Activated CD4-positive, alpha-beta T cell treated with anti-CD3 and anti-CD28 coated beads, Interleukin-2, Interleukin-4, amounts not matched to agents 100 ng/mL and 50 ng/mL, durations not matched to agents 16 hours and 8 hours (primary cell): ENCODE results near the gene CA5B.
"Not testable (repeated sequence)": the region's sequence is repeated elsewhere in the genome, so short reads cannot be mapped to it uniquely, and the experiment has no call there.

Experiments used
- DNase-seq: peaks from one replicate; pipeline ENCODE4 v3.0.0-alpha.2; 2020; ENCODE audit warnings: low spot score

The CA5B gene

DNA sequence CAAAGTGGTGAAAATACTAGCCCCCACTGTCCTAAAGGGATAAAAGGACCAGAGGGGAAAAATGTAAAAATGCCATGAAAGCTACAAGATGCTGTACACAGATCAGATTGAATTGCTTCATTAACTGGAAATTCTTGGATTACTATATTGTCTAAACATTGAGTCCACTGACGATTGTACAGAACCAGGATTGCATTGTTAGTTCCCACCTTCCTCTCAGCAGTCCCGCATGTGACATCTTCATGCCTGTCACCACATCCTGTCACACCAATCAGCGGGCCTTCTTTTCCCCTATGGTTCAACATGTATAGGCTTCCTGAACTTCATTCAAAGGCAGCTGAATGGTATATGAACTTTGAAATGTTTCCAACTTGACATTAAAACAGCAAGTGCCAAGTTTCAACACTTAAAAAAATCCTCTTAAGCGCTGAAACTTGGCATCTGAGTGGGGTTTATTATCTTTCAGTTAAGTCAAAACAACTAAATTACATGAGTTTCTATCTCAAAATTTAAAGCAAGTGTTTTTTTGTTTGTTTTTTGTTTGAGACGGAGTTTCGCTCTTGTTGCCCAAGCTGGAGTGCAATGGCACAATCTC is 76.8 kb downstream of the CA5B start:
- no peak for DNase-seq

DNA sequence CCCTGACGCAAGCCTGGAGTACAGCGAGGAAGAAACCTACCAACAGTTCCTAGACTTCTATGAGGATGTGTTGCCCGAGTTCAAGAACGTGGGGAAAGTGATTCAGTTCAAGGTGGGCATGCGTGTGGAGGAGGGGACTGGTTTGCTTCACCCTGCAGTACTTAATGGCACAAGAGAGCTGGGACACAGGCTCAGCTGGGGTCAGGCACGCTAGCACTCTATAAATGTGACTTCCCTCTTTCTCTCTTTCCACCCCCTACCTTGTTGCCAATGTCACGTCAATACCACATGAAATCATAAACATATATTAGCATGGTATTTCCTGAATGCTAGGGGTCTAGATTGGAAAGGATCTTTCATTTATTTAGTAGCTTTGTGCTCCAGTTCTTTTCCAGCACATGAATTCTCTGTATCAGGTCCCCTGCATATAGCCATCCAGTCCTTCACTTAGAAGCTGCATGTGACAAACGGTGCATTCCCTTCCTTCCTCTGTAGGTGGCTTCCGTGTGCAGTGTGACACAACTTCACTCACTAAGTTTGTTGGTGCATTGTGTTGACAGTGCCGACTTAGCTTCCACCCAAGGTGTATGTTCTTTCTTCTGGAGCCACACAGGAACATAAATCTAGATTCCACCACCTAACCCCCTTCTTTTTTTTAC is 77.8 kb downstream of the CA5B start:
- DNase-seq: peak; percentile 51

DNA sequence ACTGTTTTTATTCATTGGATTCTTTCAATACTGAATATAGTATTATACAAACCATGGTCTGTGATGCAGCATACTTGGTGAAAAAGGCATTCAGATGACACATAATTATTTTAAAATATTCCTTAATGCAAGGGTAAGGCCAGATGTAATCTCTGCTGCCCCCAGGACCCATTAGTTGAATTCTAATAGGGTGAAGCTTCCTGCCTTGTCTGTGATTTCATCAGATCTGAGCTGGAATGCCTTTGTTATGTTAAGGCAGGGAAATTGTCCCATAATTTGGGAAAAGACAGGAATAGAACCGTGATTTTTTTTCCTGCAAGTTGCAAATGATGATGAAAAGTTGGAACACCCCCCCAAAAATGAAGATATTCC is 78.4 kb downstream of the CA5B start:
- no peak for DNase-seq

DNA sequence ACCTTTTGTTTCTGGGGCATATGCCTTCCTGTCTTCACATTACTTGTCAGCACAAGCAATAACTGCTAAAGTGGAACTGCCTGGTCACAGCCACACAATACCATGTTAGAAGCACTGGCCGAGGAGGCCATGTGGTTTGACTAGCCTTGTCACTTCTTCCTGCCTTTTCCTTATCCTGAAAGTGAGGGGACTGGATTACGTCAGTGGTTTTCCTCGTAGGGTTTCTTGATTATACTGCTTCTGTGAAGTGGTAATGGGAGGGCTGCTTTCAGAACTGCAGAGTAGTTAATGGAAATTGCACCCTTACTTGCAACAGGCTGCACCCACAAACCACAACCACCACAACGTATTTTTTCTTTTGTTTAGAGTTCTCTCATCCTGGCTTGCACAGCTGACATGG is 78.8 kb downstream of the CA5B start:
- peak; percentile 77 for DNase-seq

DNA sequence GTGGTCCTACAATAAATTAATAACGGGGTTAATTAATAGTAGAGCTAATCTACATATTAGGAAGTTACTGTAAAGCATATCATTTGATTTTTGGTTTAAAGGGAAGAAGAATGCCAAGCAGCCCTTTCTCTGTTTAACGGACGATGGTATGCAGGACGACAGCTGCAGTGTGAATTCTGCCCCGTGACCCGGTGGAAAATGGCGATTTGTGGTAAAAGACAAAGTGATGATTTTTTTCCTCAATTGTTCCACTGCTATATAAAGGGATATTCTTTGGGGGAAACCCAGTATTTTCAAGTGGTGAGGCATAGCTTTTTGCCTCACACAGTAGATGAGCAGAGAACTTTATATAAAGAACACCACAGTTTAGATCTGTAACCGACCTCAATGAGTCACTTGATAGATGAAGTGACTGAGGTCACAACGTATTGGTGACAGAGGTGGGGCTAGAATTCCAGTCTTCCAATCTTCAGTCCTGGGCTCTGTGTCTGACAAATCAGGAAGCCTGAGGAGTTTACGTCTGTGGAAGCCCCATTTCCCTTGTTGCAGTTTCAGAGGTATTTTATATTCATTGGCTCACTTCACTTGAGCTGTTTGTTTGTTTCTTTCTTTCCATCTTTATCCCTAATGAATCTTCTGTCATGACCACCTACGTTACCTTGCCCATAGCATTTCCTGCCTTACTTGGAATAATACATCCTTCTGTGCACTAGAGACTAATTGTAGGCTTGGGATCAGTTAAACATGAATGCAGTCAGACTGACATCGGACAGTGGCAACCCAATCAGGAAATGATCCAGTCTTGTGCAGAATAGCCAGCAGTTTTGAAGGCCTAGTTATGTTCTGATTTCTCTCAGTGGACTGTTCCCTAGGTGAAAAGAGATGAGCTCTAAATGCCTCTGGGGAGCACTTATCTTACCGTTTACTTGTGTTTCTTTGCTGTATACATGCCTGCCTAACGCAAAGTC is 82.3 kb downstream of the CA5B start:
- peak; percentile 11 for DNase-seq

DNA sequence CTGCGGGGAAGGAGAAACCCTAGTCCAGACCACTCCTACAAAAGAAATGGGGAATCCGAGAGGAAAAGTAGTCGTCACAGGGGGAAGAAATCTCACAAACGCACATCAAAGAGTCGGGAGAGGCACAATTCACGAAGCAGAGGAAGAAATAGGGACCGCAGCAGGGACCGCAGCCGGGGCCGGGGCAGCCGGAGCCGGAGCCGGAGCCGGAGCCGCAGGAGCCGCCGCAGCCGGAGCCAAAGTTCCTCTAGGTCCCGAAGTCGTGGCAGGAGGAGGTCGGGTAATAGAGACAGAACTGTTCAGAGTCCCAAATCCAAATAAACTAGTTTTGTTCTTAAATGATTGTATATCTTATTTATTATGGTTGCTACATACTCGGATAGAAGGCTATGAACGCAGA is 84.9 kb downstream of the CA5B start:
- DNase-seq: no peak

DNA sequence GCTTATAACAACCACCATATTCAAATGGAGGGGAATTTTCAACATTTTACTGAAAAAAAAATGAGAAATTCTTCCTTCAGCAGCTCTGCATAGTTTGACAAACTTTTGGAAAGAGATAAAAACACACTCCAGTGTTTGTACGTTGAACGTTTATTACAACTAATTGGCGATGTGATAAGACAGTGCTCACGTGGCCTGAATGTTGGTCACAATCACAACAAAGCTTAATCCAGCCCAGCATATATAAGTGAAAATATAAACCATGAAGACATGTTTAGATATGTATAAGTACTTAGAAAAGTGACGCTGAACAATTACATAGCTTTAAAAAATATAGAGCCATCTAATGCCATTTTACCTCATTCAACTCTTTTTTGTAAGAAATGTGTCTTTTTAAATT is 87.9 kb downstream of the CA5B start:
- no peak for DNase-seq

DNA sequence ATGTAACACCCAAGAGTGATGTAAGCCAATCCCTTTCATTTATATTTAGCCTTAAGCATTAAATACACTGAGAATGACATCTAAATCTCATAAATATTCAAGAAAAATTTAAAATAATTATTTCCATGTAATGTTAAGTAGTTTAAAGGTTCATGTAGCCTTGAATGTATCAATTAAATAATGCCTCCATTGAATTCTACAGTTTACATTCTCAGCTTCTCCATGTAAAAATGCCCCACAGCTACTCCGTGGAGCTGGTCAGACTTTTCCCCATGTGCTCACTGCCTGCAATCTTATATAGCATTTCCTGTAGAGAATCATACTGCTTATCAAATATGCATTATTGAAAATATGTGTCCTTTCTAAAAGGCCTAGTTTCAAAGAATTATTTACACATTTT is 91.1 kb downstream of the CA5B start:
- DNase-seq: no peak

DNA sequence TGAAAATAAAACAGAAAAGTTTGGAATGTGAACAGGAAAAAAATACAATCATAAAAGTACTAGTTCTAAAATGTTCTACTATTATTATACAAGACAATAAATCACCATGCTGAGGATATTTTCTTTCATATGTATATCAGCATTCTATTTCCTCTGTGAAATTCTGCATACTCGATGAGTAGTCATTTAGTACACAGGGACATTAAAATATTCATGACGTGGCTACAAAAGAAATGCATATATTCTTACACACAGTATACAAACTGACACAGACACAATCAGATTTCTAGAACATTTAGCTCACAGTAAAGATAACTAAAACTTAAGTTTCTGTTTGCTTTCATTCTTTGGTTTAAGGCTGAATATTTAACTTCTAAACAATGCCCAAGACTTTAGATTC is 93.3 kb downstream of the CA5B start:
- not testable (repeated sequence) for DNase-seq

DNA sequence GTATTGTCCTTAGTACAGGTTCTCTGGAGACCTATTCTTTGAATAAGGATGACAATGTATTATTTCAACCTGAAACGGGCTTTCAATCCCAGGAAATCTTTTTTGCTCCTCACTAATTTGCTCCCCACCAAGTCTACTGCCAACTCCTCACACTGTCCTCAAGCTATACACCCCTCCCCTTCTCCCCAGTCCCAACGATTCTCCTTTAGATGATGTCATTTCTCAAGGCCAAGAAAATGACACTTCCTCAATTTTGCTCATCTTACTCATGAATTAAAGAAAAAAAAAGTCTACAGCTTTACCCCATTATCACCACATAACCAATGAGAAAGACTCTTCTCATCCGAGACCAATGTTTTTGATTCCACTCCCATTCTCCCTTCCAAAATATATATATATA is 96.0 kb downstream of the CA5B start:
- no peak for DNase-seq

DNA sequence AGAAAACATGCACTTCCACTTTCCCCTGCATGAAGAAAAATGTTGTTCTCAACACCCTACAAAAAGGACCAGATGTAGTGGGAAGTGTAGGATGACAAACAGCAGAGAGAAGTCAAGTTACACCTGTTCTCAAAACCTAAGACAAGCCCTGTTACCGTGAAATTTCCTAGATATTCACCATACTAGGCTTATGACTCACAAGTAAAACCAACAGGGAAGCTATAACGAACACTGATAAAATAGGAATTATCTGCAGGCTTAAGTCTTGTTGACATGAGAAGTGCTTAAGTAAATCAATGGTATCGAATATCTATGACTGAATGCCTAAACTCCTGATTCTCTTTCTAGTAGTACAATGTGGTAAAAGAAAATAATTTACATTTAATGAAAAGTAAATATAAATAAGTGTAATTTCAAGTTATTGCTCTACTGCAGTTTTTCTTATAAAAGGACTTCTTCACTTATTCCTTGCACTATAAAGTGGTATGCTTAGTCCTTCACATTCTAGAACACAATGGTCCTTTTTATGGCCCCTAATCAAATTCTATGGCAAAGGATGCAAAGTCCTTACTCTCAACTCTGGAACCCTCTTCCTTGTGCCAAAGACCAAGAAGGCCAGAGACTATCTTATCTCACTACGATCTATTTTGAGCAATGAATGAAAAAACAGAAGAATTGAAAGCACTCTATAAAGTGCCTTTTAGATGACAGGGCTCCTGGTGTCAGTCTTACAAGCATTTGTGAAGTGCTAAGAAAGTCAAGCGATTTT is 96.9 kb downstream of the CA5B start:
- no peak for DNase-seq
